DND-41 (cell line): Measurements from ENCODE around the gene LY6G6C.

Experiments used
- CTCF ChIP-seq: IDR thresholded peaks from 2 replicates; pipeline ENCODE4 v1.5.1; 2012; ENCODE audit warnings: borderline replicate concordance, low read length, moderate library complexity, mild to moderate bottlenecking; ENCODE audit not compliant: poor library complexity, severe bottlenecking; ENCODE audit errors: extremely low read depth
- EZH2 ChIP-seq: IDR thresholded peaks from 3 replicates; pipeline ENCODE4 v1.6.1; 2012; ENCODE audit warnings: borderline replicate concordance, low read depth, mild to moderate bottlenecking, moderate library complexity, low read length, inconsistent platforms; ENCODE audit not compliant: severe bottlenecking

- TF ChIP-seq CTCF, result no peak
- no peak for TF ChIP-seq EZH2
Measured at GRCh38 chr6:31729515-31729978, 8.0 kb upstream of the LY6G6C start.
